HCT116 (cell line): ENCODE measurements around the gene SLC25A1. TPM values are rescaled to one million over a fixed set of nuclear protein-coding genes. Genes with fewer than 3 reads are reported as not detected.

ENCODE experiments used
- ATAC-seq: fragments of 200-7000 bp; cut with Tn5 transposase; 2 replicates; pipeline ENCODE4 v1.9.1; 2020; ENCODE audit warnings: mild to moderate bottlenecking, moderate library complexity
- BruUV-seq: library from RNA; stranded (reverse); fragments of 400-500 nt; replicated peaks from 2 replicates; lab custom pipeline; 2021; lab: Mats Ljungman, UMichigan
- CTCF ChIA-PET: fragments of 300-600 bp; sonication (Branson Sonifier 250); formaldehyde crosslinking; loops from one replicate; lab custom pipeline; 2021; ENCODE audit warnings: antibody characterized with exemption; lab: Charles Lee
- POLR2A ChIA-PET: fragments of 300-600, 350-600 bp; sonication (Branson Sonifier 250); formaldehyde crosslinking; loops from one replicate; lab custom pipeline; 2021; ENCODE audit warnings: antibody characterized with exemption; lab: Charles Lee
- RAD21 ChIA-PET, 2 experiments: fragments of 300-600 bp; sonication (Branson Sonifier 250); formaldehyde crosslinking; loops; one replicate each; lab custom pipeline; 2023; ENCODE audit warnings: low total read pairs in 2 of 2; ENCODE audit not compliant: uncharacterized antibody in 2 of 2, unreplicated experiment in 2 of 2, low non-redundant PET in 1 of 2; lab: Charles Lee
- DNase-seq: peaks from one replicate; pipeline ENCODE4 v3.0.0-alpha.2; 2010; ENCODE audit warnings: low read depth, low spot score
- H2AFZ ChIP-seq: fragments of 200-600 bp; shearing (Covaris generic), sonication (generic); 2 replicates; pipeline ENCODE4 v1.6.1; 2017; ENCODE audit warnings: low read depth, mixed run types, mixed read lengths, antibody characterized with exemption, low read length; ENCODE audit not compliant: poor library complexity, severe bottlenecking
- H3K27ac ChIP-seq: 2 replicates; pipeline ENCODE4 v1.5.1; 2012; ENCODE audit warnings: low read depth, low read length
- H3K27me3 ChIP-seq: fragments of 200-600 bp; sonication (generic); 2 replicates; pipeline ENCODE4 v1.6.1; 2016; ENCODE audit warnings: mixed run types, low read length, mixed read lengths; ENCODE audit not compliant: insufficient read depth
- H3K36me3 ChIP-seq, 2 experiments: fragments of 200-500 bp in 1 of 2; fragments of 200-600 bp in 1 of 2; sonication (Bioruptor generic) in 1 of 2; sonication (generic) in 1 of 2; 2 replicates each; pipeline versions ENCODE4 v1.5.1 to v1.6.1; 2014 to 2016; ENCODE audit warnings: low read length in 2 of 2, inconsistent platforms in 1 of 2, mixed read lengths in 1 of 2, mixed run types in 1 of 2; ENCODE audit not compliant: insufficient read depth in 2 of 2, control insufficient read depth in 1 of 2
- H3K4me1 ChIP-seq, 2 experiments: fragments of 200-600 bp in 1 of 2; sonication (generic) in 1 of 2; 2 replicates each; pipeline versions ENCODE4 v1.5.1 to v1.6.1; 2012 to 2017; ENCODE audit warnings: low read length in 2 of 2, inconsistent platforms in 1 of 2, mild to moderate bottlenecking in 1 of 2, mixed read lengths in 1 of 2, mixed run types in 1 of 2, moderate library complexity in 1 of 2; ENCODE audit not compliant: insufficient read depth in 2 of 2, control insufficient read depth in 1 of 2
- H3K4me2 ChIP-seq: fragments of 200-600 bp; sonication (generic); 2 replicates; pipeline ENCODE4 v1.6.1; 2017; ENCODE audit warnings: mixed run types, low read length, mixed read lengths
- H3K4me3 ChIP-seq, 2 experiments: fragments of 200-600 bp in 1 of 2; sonication (generic) in 1 of 2; replicated peaks in 1 of 2; 2 replicates each; pipeline ENCODE4 v1.5.1; 2011 to 2016; ENCODE audit warnings: low read length in 2 of 2, control low read depth in 1 of 2, low read depth in 1 of 2, mild to moderate bottlenecking in 1 of 2, mixed read lengths in 1 of 2, mixed run types in 1 of 2
- H3K79me2 ChIP-seq: fragments of 200-600 bp; sonication (generic); 2 replicates; pipeline ENCODE4 v1.6.1; 2017; ENCODE audit warnings: mild to moderate bottlenecking, mixed run types, low read length, moderate library complexity, mixed read lengths; ENCODE audit not compliant: insufficient read depth
- H3K9ac ChIP-seq: fragments of 200-600 bp; sonication (generic); 2 replicates; pipeline ENCODE4 v1.6.1; 2016; ENCODE audit warnings: low read length, mixed read lengths
- H3K9me2 ChIP-seq: fragments of 200-600 bp; sonication (generic), shearing (Covaris generic); 2 replicates; pipeline ENCODE4 v1.6.1; 2017; ENCODE audit warnings: mixed run types, mild to moderate bottlenecking, moderate library complexity; ENCODE audit not compliant: insufficient read depth
- H3K9me3 ChIP-seq, 2 experiments: fragments of 200-500 bp in 1 of 2; fragments of 200-600 bp in 1 of 2; sonication (Bioruptor generic) in 1 of 2; sonication (generic) in 1 of 2; 2 replicates each; pipeline ENCODE4 v1.6.1; 2014 to 2017; ENCODE audit warnings: low read length in 2 of 2, mixed read lengths in 2 of 2, inconsistent platforms in 1 of 2, low read depth in 1 of 2, mild to moderate bottlenecking in 1 of 2, mixed run types in 1 of 2, moderate library complexity in 1 of 2; ENCODE audit not compliant: control insufficient read depth in 1 of 2, insufficient read depth in 1 of 2
- H4K20me1 ChIP-seq: fragments of 200-600 bp; sonication (generic), shearing (Covaris generic); 2 replicates; pipeline ENCODE4 v1.6.1; 2017; ENCODE audit warnings: mixed run types, mild to moderate bottlenecking, moderate library complexity; ENCODE audit not compliant: insufficient read depth
- ATF3 ChIP-seq: IDR thresholded peaks from 2 replicates; pipeline ENCODE4 v1.6.1; 2012
- CBX3 ChIP-seq: IDR thresholded peaks from 2 replicates; pipeline ENCODE4 v1.6.1; 2012; ENCODE audit warnings: low read depth
- CEBPB ChIP-seq: IDR thresholded peaks from 2 replicates; pipeline ENCODE4 v1.6.1; 2012; ENCODE audit warnings: low read depth
- CTCF ChIP-seq, 3 experiments: fragments of 200-600 bp in 1 of 3; sonication (generic) in 1 of 3; IDR thresholded peaks in 2 of 3; conservative IDR thresholded peaks in 1 of 3; 2 replicates each; pipeline ENCODE4 v1.5.1; 2012 to 2017; ENCODE audit warnings: low read depth in 2 of 3, low read length in 2 of 3, antibody characterized with exemption in 1 of 3, borderline replicate concordance in 1 of 3, control low read depth in 1 of 3, mild to moderate bottlenecking in 1 of 3, mixed read lengths in 1 of 3, mixed run types in 1 of 3, moderate library complexity in 1 of 3; ENCODE audit not compliant: insufficient read depth in 1 of 3
- EGR1 ChIP-seq: IDR thresholded peaks from 2 replicates; pipeline ENCODE4 v1.6.1; 2012; ENCODE audit warnings: low read depth
- EZH2 ChIP-seq: fragments of 200-600 bp; sonication (generic); IDR thresholded peaks from 2 replicates; pipeline ENCODE4 v1.6.1; 2017; ENCODE audit warnings: antibody characterized with exemption, mixed run types
- FOSL1 ChIP-seq: IDR thresholded peaks from 2 replicates; pipeline ENCODE4 v1.6.1; 2012; ENCODE audit warnings: low read depth
- MAX ChIP-seq: IDR thresholded peaks from 2 replicates; pipeline ENCODE4 v1.6.1; 2012
- POLR2A ChIP-seq: IDR thresholded peaks from 2 replicates; pipeline ENCODE4 v1.7.0; 2011; ENCODE audit warnings: borderline replicate concordance; ENCODE audit not compliant: insufficient read depth, insufficient read length; ENCODE audit errors: extremely low read depth
- POLR2AphosphoS5 ChIP-seq: IDR thresholded peaks from 2 replicates; pipeline ENCODE4 v1.6.1; 2011; ENCODE audit warnings: mild to moderate bottlenecking, low read depth, low read length, moderate library complexity
- RAD21 ChIP-seq: IDR thresholded peaks from 2 replicates; pipeline ENCODE4 v1.6.1; 2012; ENCODE audit warnings: low read depth, mild to moderate bottlenecking
- REST ChIP-seq: IDR thresholded peaks from 2 replicates; pipeline ENCODE4 v1.6.1; 2012; ENCODE audit warnings: low read depth
- SIN3A ChIP-seq: IDR thresholded peaks from 2 replicates; pipeline ENCODE4 v1.6.1; 2012; ENCODE audit warnings: low read depth
- SP1 ChIP-seq: IDR thresholded peaks from 2 replicates; pipeline ENCODE4 v1.6.1; 2012; ENCODE audit warnings: low read depth
- SRF ChIP-seq: IDR thresholded peaks from 2 replicates; pipeline ENCODE4 v1.6.1; 2012; ENCODE audit warnings: low read depth
- ZBTB33 ChIP-seq: IDR thresholded peaks from 2 replicates; pipeline ENCODE4 v1.6.1; 2011; ENCODE audit warnings: mild to moderate bottlenecking, low read length, moderate library complexity; ENCODE audit not compliant: insufficient replicate concordance; ENCODE audit errors: extremely low read depth
- ZNF274 ChIP-seq: fragments of 200-500 bp; sonication (Bioruptor generic); IDR thresholded peaks from 2 replicates; pipeline ENCODE4 v1.6.1; 2014; ENCODE audit warnings: mild to moderate bottlenecking, low read depth, low read length, inconsistent platforms
- intact Hi-C: fragments of 100-400 bp; cut with micrococcal nuclease; formaldehyde crosslinking; loops from 2 replicates; pipeline ENCODE4 v1.10.0; 2022
- total RNA-seq: library from RNA; stranded (reverse); gene quantifications from one replicate; pipeline ENCODE4 v1.2.1, GENCODE V29; 2021; ENCODE audit not compliant: unreplicated experiment

The SLC25A1 gene
- total RNA-seq, 1 experiment from 2014 or later: 146 TPM

GRCh38 chr22:19228179-19228578 is 49.6 kb upstream of the SLC25A1 start:
- no peak for ATAC-seq
- H3K36me3 ChIP-seq: peaks cover 0 to 2% of the 10 kb centered on the region in 2 experiments; a peak in 2 of 4 replicates
- RAD21 ChIA-PET: no interaction called here
- H3K79me2 ChIP-seq: no peaks in the 10 kb centered on the region
- H3K4me3 ChIP-seq: no peak overlapping the region
- POLR2A ChIA-PET: no interaction called here
- DNase-seq: no peak
- TF ChIP-seq SRF (no peak), POLR2AphosphoS5 (no peak), EZH2 (no peak), RAD21 (no peak), REST (no peak), EGR1 (no peak), FOSL1 (no peak), POLR2A (no peak), CTCF (IDR thresholded peaks at IDR 0.05 in 2 of 3, conservative IDR thresholded peaks at IDR 0.05 in 1 of 3; ENCODE audit: borderline replicate concordance in 1 of 3, insufficient read depth in 1 of 3, low read depth in 2 of 3, low read length in 2 of 3) (no peak), ATF3 (no peak), CEBPB (no peak), SP1 (no peak), ZBTB33 (no peak), MAX (no peak), ZNF274 (no peak), CBX3 (no peak), SIN3A (no peak)
- no peaks in the 10 kb centered on the region for H4K20me1 ChIP-seq
- CTCF ChIA-PET: no interaction called here
- H3K4me1 ChIP-seq: no peaks in the 10 kb centered on the region
- no TSS peak for BruUV-seq
- H3K27me3 ChIP-seq: no peaks in the 10 kb centered on the region
- intact Hi-C loops: no loop called here
- H3K9ac ChIP-seq: no peak overlapping the region
- no peaks in the 10 kb centered on the region for H3K9me2 ChIP-seq
- no peak overlapping the region for H2AFZ ChIP-seq
- H3K4me2 ChIP-seq: no peak overlapping the region
- H3K27ac ChIP-seq: no peak overlapping the region
- H3K9me3 ChIP-seq: no peaks in the 10 kb centered on the region
